Measurements from ENCODE around the gene ZNF211. TPM values are rescaled to one million over a fixed set of nuclear protein-coding genes. Genes with fewer than 3 reads are reported as not detected.

The ZNF211 gene
- total RNA-seq (2014; rRNA removed; shearing (Covaris generic)) (12.1 and 19.0 TPM in 2 replicates), total RNA-seq (2022) (10.5 and 15.2 TPM in 2 replicates), Bru-seq, nascent RNA (percentile 70 among the genes with signal in this experiment), BruChase-seq, experiment 1, labeled RNA remaining after a 6-hour chase (percentile 57 among the genes with signal in this experiment), BruChase-seq, experiment 2, labeled RNA remaining after a 2-hour chase (percentile 65 among the genes with signal in this experiment)
- long read RNA-seq, partial matches to known transcripts = 2 of 17 reads
- long read RNA-seq, other reads (novel, unspliced or antisense) = 10 of 17 reads

DNA sequence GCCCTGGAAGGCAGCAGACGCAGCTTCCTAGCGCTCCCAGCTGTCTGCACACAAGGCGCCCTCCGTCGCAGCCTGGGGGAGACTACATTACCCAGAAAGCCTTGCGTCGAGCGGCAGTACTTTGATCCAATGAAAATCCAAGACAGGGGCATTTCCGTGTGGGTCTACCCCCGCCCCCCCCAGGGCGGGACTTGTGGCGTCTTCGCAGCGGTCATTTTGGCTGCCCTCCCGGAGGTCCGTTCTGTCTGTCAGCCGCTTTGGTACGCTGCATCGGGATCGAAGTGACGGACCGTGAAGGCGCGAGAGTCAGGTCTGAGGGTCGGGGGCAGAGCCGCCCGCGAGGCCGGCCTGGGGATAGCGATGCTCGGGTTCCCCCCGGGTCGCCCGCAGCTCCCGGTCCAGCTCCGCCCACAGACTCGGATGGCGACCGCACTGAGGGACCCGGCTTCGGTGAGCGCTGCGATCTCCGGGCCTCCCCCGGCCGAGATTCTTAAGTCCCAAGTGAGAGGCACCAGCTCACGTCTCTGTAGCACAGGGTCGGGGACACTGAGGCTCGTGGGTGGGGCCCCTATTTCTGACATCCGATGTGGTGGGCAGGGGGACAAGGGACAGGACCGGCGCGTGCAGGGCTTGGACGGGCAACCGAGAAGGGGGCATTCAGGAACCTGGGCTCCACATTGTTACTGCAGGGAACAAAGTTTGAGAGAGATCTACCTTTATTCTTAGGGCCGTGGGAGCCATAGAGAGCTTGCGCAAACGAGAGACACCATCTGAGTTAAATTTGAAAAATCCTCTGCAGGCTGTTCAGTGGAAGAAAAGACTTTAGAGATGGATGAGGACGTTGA is at the start of gene ZNF211:
ZNF211 (plus strand) TSS at position 182 of the 845 bp plus-strand sequence; CDS start at position 361, 179 bp downstream.
- peak; percentile 96 for DNase-seq (ENCODE audit: low spot score)
- intact Hi-C loops (cut with micrococcal nuclease; ENCODE audit: unreplicated experiment) = no loop called here
- no peak for TF ChIP-seq EZH2phosphoT487 (IDR thresholded peaks at IDR 0.05; ENCODE audit: borderline replicate concordance, low read depth, low read length)
- TF ChIP-seq CTCF (conservative IDR thresholded peaks at IDR 0.05; ENCODE audit: low read length) = no peak
- H3K9me3 ChIP-seq (ENCODE audit: low read length) = peaks cover 20% of the 10 kb centered on the region
- CTCF ChIA-PET (ENCODE audit: unreplicated experiment) = interaction anchor here (0.6 kb wide), 1 partner anchor 8 kb away, joined by 3 read pairs; no protein-coding TSS in a partner anchor
- H3K4me3 ChIP-seq (ENCODE audit: low read depth, low read length, poor library complexity, severe bottlenecking) = peak within 1 kb of the TSS; percentile 87
- no peaks in the 10 kb centered on the region for H4K20me1 ChIP-seq (ENCODE audit: insufficient read depth, low read length)
- H3K4me2 ChIP-seq (ENCODE audit: low read length) = peak within 1 kb of the TSS; percentile 97
- no TSS peak for BruUV-seq (replicated peaks)
- peaks cover 34% of the 10 kb centered on the region for H3K36me3 ChIP-seq (ENCODE audit: insufficient read depth, low read length)
- H3K9me2 ChIP-seq (ENCODE audit: insufficient read depth, low read length) = no peaks in the 10 kb centered on the region
- peaks cover 10% of the 10 kb centered on the region for H3K4me1 ChIP-seq (ENCODE audit: insufficient read depth, low read length, poor library complexity, severe bottlenecking)
- no peak within 1 kb of the TSS for H3K27ac ChIP-seq (ENCODE audit: low read depth, low read length, poor library complexity, severe bottlenecking)
- POLR2A ChIA-PET = interaction anchor here (0.7 kb wide), 1 partner anchor 119 kb away, joined by 3 read pairs; no protein-coding TSS in a partner anchor
- peak within 1 kb of the TSS; percentile 91 for H2AFZ ChIP-seq (ENCODE audit: low read length)
- peaks cover 5% of the 10 kb centered on the region; the same call in 1 of the 2 replicates for H3K79me2 ChIP-seq (ENCODE audit: insufficient read depth, low read depth, low read length)

DNA sequence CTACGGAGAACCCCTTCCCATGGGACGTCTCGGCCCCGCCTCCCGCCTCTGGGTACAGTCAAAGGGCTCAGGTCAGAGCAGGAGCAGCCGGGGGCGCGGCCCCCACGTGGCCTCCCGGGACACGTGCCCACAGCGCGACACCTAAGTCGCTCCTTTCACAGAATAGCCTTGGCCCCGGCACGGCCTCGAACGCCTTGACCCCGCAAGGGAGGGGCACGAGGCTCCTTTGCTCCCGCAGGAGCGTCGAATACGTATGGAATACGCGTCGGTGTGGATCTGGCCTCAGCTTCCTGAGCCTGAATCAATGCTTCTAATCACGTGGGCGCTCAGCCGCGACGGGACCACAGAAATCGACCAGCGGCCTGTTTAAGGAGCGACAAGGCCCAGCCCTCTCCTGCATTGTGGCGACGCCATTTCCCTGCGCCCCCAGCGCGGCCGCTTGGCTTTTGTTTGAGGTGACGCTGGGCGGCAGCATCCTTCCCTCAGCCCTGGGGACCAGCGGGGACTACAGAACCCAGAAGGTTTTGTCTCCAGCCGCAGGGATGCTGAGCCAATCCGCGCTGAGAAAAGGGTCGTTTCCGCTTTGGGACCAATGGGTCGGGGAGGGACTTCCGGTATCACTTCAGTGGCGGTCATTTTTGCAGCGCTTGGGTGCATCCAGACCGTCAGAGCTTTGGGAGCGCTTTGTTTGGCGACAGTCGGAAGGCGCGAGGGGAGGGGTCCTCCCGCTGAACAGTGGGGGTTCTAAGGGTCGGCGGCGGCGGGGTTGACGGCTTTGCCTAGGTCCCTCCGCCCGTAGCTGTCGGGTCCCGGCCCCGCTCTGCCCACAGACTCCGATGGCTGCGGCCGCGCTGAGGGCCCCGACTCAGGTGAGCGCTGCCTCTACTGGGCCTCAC is 49.2 kb upstream of the ZNF211 start, which contains the start of gene ZIK1:
ZIK1 (plus strand) TSS at position 625 of the 896 bp plus-strand sequence; CDS start at position 837, 212 bp downstream.
- Histone ChIP-seq H4K20me1 (ENCODE audit: insufficient read depth, low read length) (no peaks in the 10 kb centered on the region), H3K4me2 (ENCODE audit: low read length) (no peak within 1 kb of the TSS), H3K4me1 (ENCODE audit: insufficient read depth, low read length, poor library complexity, severe bottlenecking) (no peaks in the 10 kb centered on the region), H3K9me2 (ENCODE audit: insufficient read depth, low read length) (no peaks in the 10 kb centered on the region), H3K9me3 (ENCODE audit: low read length) (peaks cover 15% of the 10 kb centered on the region), H3K4me3 (ENCODE audit: low read depth, low read length, poor library complexity, severe bottlenecking) (no peak within 1 kb of the TSS), H3K27ac (ENCODE audit: low read depth, low read length, poor library complexity, severe bottlenecking) (no peak within 1 kb of the TSS), H3K36me3 (ENCODE audit: insufficient read depth, low read length) (no peaks in the 10 kb centered on the region), H3K79me2 (ENCODE audit: insufficient read depth, low read depth, low read length) (no peaks in the 10 kb centered on the region), H2AFZ (ENCODE audit: low read length) (no peak within 1 kb of the TSS)
- CTCF ChIA-PET (ENCODE audit: unreplicated experiment) = no interaction called here
- intact Hi-C loops (cut with micrococcal nuclease; ENCODE audit: unreplicated experiment) = no loop called here
- no peak for DNase-seq (ENCODE audit: low spot score)
- BruUV-seq (replicated peaks) = no TSS peak
- no peak for TF ChIP-seq EZH2phosphoT487 (IDR thresholded peaks at IDR 0.05; ENCODE audit: borderline replicate concordance, low read depth, low read length)
- TF ChIP-seq CTCF (conservative IDR thresholded peaks at IDR 0.05; ENCODE audit: low read length) = no peak
- POLR2A ChIA-PET = no interaction called here

Measured in OCI-LY7 (cell line).